K562 (cell line): ENCODE measurements around the gene UBR1. TPM values are rescaled to one million over a fixed set of nuclear protein-coding genes. Genes with fewer than 3 reads are reported as not detected.

Source experiments
- CBX1 ChIP-seq: sonication (generic); IDR thresholded peaks from 2 replicates; pipeline ENCODE4 v1.6.1; 2016; ENCODE audit warnings: antibody characterized with exemption, low read depth, mild to moderate bottlenecking
- CREB1 ChIP-seq, 2 experiments: sonication (generic) in 1 of 2; formaldehyde crosslinking in 1 of 2; IDR thresholded peaks; 2 replicates each; pipeline versions ENCODE4 v1.6.1 to v1.8.0; 2012 to 2022; ENCODE audit warnings: inconsistent platforms in 1 of 2, mild to moderate bottlenecking in 1 of 2, missing genetic modification reagents in 1 of 2, moderate library complexity in 1 of 2
- ELF1 ChIP-seq: fragments of 200-800 bp; sonication (Bioruptor generic); IDR thresholded peaks from 2 replicates; pipeline ENCODE4 v1.6.1; 2016; ENCODE audit warnings: missing genetic modification characterization, missing compliant biosample characterization
- ELF4 ChIP-seq: fragments of 450-650 bp; formaldehyde crosslinking; IDR thresholded peaks from 2 replicates; pipeline ENCODE4 v1.4.0; 2022; ENCODE audit warnings: missing genetic modification characterization
- EP400 ChIP-seq: fragments of 450-650 bp; IDR thresholded peaks from 2 replicates; pipeline ENCODE4 v1.6.1; 2017; ENCODE audit warnings: antibody characterized with exemption, mild to moderate bottlenecking, moderate library complexity
- FOXK1 ChIP-seq: sonication (generic); formaldehyde crosslinking; IDR thresholded peaks from 2 replicates; pipeline ENCODE4 v1.8.0; 2022; ENCODE audit warnings: missing genetic modification reagents, mild to moderate bottlenecking, borderline replicate concordance
- FOXK2 ChIP-seq, 2 experiments: fragments of 450-650 bp; IDR thresholded peaks in 1 of 2; conservative IDR thresholded peaks in 1 of 2; 2 replicates each; pipeline ENCODE4 v1.6.1; 2016; ENCODE audit warnings: low read depth in 2 of 2, mild to moderate bottlenecking in 1 of 2
- MEIS2 ChIP-seq: fragments of 450-650 bp; IDR thresholded peaks from 2 replicates; pipeline ENCODE4 v1.6.1; 2014; ENCODE audit warnings: mild to moderate bottlenecking; ENCODE audit not compliant: partially characterized antibody
- MTA1 ChIP-seq: fragments of 450-650 bp; IDR thresholded peaks from 2 replicates; pipeline ENCODE4 v1.6.1; 2017; ENCODE audit warnings: borderline replicate concordance
- MTA3 ChIP-seq: fragments of 450-650 bp; formaldehyde crosslinking; IDR thresholded peaks from 2 replicates; pipeline ENCODE4 v1.6.1; 2017; ENCODE audit warnings: mild to moderate bottlenecking, borderline replicate concordance
- RBFOX2 ChIP-seq: fragments of 200-400 bp; formaldehyde crosslinking; IDR thresholded peaks from 2 replicates; pipeline ENCODE4 v1.6.1; 2017; ENCODE audit warnings: low read depth, mild to moderate bottlenecking, low read length, moderate library complexity
- SIRT6 ChIP-seq: IDR thresholded peaks from one replicate; pipeline ENCODE4 v1.6.1; 2012; ENCODE audit warnings: low read depth, mild to moderate bottlenecking, control low read depth, inconsistent platforms, low read length, moderate library complexity
- TAL1 ChIP-seq: fragments of 450-650 bp; IDR thresholded peaks from 2 replicates; pipeline ENCODE4 v1.6.1; 2016; ENCODE audit warnings: mild to moderate bottlenecking
- ZBED1 ChIP-seq: IDR thresholded peaks from 2 replicates; pipeline ENCODE4 v1.6.1; 2014
- ZFP1 ChIP-seq: fragments of 450-650 bp; formaldehyde crosslinking; IDR thresholded peaks from 2 replicates; pipeline ENCODE4 v1.4.0; 2020; ENCODE audit warnings: mild to moderate bottlenecking, mixed read lengths
- ZNF217 ChIP-seq: sonication (generic); formaldehyde crosslinking; IDR thresholded peaks from 2 replicates; pipeline ENCODE4 v1.8.0; 2022; ENCODE audit warnings: mild to moderate bottlenecking, missing genetic modification reagents
- polyA plus RNA-seq, 8 experiments: library from polyadenylated mRNA; depleted of rRNA in 4 of 8; stranded (reverse) in 5 of 8; unstranded in 3 of 8; fragments of >200 nt; fragmentation: Nextera tagmentation in 2 of 8; fragmentation: Illumina TruSeq in 1 of 8; extraction: Ambion mirVana in 2 of 8; extraction: Trizol in 1 of 8; gene quantifications; 2 replicates each; pipeline versions ENCODE4 v1.2.1 to v1.2.3, GENCODE V29; 2011 to 2014; ENCODE audit warnings: inconsistent platforms in 1 of 8, missing spikeins in 1 of 8
- total RNA-seq, 7 experiments: library from RNA; depleted of rRNA in 6 of 7; stranded (reverse); fragments of >200 nt in 6 of 7; fragmentation: Illumina TruSeq in 2 of 7; extraction: Trizol in 2 of 7; gene quantifications; 2 replicates each; pipeline versions ENCODE4 v1.2.1 to v1.2.3, GENCODE V29; 2011 to 2021; ENCODE audit warnings: low replicate concordance in 1 of 7
- TF ChIP-seq, protein P1 (sequence below): fragments of 450-650 bp; conservative IDR thresholded peaks from 2 replicates; pipeline ENCODE4 v1.6.1; 2016; ENCODE audit warnings: missing genetic modification characterization, low read depth, mild to moderate bottlenecking, control low read depth, missing compliant biosample characterization
- TF ChIP-seq, protein P2 (sequence below): fragments of 200-800 bp; sonication (Bioruptor generic); IDR thresholded peaks from 2 replicates; pipeline ENCODE4 v1.6.1; 2017; ENCODE audit warnings: missing genetic modification characterization, missing compliant biosample characterization
- TF ChIP-seq, protein P3 (sequence below): fragments of 450-650 bp; conservative IDR thresholded peaks from 2 replicates; pipeline ENCODE4 v1.6.1; 2016; ENCODE audit warnings: missing genetic modification characterization, low read depth, mild to moderate bottlenecking, missing compliant biosample characterization, moderate library complexity

UBR1 gene
- total and polyA plus RNA-seq, 9 of the 15 experiments (the other 6 are each of a cell fraction or from before 2014, with no cell fraction given) = 5.8 to 30.7 (median 15.3) TPM

DNA sequence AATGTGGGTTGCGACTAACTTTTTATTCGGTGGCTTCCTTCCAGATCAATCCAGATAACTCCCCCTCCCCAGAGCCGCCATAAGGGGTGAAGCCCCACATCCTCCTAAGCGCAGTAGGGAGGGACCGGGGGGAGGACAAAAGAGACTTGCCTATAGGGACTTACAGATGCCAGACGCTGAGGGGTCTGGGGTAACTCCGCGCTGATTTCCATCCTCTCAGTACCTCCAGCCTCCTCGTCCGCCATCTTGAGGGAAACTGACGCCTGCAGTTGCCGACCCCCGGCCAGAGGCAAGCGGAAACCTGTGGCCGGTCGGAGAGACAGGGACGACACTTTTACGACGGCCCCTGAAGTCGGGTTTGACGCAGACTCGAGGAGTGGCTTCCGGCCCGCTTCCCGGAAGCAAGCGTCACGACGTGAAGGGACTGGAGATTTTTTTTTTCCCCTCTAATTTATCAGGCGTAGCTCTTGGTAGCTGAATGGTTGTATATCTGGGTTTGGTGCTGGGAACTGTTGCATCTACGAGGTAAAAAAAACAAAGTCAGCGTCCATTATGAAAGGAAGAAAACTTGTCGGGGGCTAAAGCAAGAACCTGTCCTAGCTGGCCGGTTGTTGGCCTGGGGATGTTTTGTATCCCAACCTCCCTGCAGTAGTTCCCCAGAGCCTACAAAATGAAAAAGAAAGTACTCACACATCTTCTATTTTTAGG is at the start of gene UBR1 (continued):
- TF ChIP-seq, protein P1, sequence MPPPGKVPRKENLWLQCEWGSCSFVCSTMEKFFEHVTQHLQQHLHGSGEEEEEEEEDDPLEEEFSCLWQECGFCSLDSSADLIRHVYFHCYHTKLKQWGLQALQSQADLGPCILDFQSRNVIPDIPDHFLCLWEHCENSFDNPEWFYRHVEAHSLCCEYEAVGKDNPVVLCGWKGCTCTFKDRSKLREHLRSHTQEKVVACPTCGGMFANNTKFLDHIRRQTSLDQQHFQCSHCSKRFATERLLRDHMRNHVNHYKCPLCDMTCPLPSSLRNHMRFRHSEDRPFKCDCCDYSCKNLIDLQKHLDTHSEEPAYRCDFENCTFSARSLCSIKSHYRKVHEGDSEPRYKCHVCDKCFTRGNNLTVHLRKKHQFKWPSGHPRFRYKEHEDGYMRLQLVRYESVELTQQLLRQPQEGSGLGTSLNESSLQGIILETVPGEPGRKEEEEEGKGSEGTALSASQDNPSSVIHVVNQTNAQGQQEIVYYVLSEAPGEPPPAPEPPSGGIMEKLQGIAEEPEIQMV = no peak
- no peak for TF ChIP-seq ZBED1
- TF ChIP-seq EP400 = peak; percentile 74
- peak; percentile 76 for TF ChIP-seq CREB1 (IDR thresholded peaks at IDR 0.05)
- TF ChIP-seq CREB1 (CRISPR knock-in tag; IDR thresholded peaks at IDR 0.05) = peak; percentile 71; the same call in 1 of the 2 replicates
- peak; percentile 25; the same call in 1 of the 2 replicates for TF ChIP-seq MTA1
- TF ChIP-seq ZNF217 (CRISPR knock-in tag) = no peak
- TF ChIP-seq CBX1 = no peak
- TF ChIP-seq, protein P2, sequence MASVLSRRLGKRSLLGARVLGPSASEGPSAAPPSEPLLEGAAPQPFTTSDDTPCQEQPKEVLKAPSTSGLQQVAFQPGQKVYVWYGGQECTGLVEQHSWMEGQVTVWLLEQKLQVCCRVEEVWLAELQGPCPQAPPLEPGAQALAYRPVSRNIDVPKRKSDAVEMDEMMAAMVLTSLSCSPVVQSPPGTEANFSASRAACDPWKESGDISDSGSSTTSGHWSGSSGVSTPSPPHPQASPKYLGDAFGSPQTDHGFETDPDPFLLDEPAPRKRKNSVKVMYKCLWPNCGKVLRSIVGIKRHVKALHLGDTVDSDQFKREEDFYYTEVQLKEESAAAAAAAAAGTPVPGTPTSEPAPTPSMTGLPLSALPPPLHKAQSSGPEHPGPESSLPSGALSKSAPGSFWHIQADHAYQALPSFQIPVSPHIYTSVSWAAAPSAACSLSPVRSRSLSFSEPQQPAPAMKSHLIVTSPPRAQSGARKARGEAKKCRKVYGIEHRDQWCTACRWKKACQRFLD (CRISPR knock-in tag) = peak; percentile 70; the same call in 1 of the 2 replicates
- 0 out of 2 replicates have a peak, but pooled peaks have one; percentile 34 for TF ChIP-seq ELF4 (CRISPR knock-in tag)
- no peak for TF ChIP-seq SIRT6
- TF ChIP-seq FOXK1 = no peak
- TF ChIP-seq, protein P3, sequence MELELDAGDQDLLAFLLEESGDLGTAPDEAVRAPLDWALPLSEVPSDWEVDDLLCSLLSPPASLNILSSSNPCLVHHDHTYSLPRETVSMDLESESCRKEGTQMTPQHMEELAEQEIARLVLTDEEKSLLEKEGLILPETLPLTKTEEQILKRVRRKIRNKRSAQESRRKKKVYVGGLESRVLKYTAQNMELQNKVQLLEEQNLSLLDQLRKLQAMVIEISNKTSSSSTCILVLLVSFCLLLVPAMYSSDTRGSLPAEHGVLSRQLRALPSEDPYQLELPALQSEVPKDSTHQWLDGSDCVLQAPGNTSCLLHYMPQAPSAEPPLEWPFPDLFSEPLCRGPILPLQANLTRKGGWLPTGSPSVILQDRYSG = no peak
- peak; percentile 92 for TF ChIP-seq ELF1
- peak in 1 of 2 experiments; percentile 38; a peak in 1 of 4 replicates for TF ChIP-seq FOXK2 (conservative IDR thresholded peaks at IDR 0.05 in 1 of 2, IDR thresholded peaks at IDR 0.05 in 1 of 2; ENCODE audit: low read depth in 2 of 2)
- TF ChIP-seq MTA3 = peak; percentile 36; the same call in 1 of the 2 replicates
- peak; percentile 44 for TF ChIP-seq MEIS2
- TF ChIP-seq RBFOX2 = peak; percentile 88
- TF ChIP-seq TAL1 = no peak
- TF ChIP-seq ZFP1 = no peak
